Adipose tissue (tissue), 3 donors: ENCODE results near the gene CDKAL1. TPM values are rescaled to one million over a fixed set of nuclear protein-coding genes. Genes with fewer than 3 reads are reported as not detected.
"Not testable (repeated sequence)": the region's sequence is repeated elsewhere in the genome, so short reads cannot be mapped to it uniquely, and the experiment has no call there.

Experiments used
- H3K27ac ChIP-seq: one replicate; pipeline ENCODE4 v1.5.1; 2013; ENCODE audit warnings: low read depth, low read length
- WGBS, 3 donors: extraction: QIAGEN DNeasy Blood & Tissue Kit; methylation state at CpG; one replicate each; pipeline ENCODE4 v1.1.7; 2013; 5-methylcytosine and 5-hydroxymethylcytosine counted together
- polyA plus RNA-seq, 3 donors: library from polyadenylated mRNA; stranded (reverse); fragments of 200-250 nt; gene quantifications; one replicate each; pipeline ENCODE4 v1.2.3, GENCODE V29; 2013
- donor health status: healthy with polysubstance abuse.
- donor health status: Bipolar disorder and iron deficiency.
- donor health status: healthy.

CDKAL1 gene
- polyA plus RNA-seq, 3 donors = 2.9 to 6.0 (median 3.6) TPM

GRCh38 chr6:20620043-20620442, 85.8 kb downstream of the CDKAL1 start:
- WGBS, 3 donors = 86 to 90% (median 90%) methylated on average over 2 of the region's 2 CpGs
- no peak overlapping the region for H3K27ac ChIP-seq

DNA sequence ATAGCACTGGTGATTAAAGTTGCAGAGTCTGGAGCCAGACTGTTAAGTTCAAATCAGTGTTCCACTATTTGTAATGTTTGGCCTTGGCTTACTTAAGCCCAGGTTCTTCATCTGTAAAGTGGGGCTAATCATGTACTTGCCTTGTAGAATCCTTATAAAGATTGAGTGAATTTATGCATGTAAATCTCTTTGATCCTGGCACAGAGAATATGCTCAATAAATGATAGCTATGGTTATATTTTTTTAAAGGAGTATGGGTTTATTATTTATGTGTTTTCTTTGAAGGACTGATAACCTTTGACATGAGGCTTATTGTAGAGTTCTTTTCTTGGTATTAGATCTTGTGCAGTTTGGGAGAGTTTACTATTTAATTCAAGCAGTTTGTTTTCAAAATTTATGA, 89.5 kb downstream of the CDKAL1 start:
- H3K27ac ChIP-seq = no peak overlapping the region

DNA sequence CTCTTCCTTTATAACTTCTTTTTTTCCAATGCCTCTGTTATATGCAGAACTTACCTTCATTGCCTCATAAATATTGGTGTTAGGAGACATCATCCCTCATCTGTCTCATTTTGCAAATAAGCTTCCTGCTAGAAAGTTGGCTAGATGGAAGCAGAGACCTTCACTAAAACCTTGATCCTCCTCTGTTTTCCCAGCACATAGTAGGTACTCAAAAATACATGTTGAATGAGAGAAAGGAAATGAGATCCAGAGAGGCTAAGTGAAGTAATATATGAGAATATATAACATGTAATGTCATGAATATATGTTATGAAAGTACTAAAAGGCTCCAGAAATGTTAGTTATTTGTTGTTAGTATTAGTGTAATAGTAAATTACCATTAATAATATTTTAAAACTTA, 91.9 kb downstream of the CDKAL1 start:
- no peak overlapping the region for H3K27ac ChIP-seq

DNA sequence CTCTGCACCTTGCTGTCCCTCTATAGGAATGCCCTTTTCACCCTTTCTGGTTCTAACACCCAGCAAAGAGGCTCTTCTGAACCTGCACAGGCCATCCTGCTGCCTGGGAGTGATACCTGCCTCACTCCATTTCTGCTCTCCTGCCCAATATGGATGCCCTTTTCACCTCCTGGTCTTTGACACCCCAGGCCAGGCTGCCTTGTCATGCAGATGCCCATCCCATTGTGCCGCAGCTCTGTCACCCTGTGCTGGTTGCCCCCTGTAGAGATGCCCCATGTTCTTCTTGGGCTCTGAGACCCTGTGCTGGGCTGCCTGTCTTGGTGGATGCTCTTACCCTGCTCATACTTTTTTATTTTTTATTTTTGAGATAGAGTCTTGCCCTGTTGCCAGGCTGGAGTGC, 95.3 kb downstream of the CDKAL1 start:
- no peak overlapping the region for H3K27ac ChIP-seq
- 83 to 100% (median 100%) methylated on average over 1 of the region's 1 CpG for WGBS, 3 donors

- H3K27ac ChIP-seq = no peak overlapping the region
- WGBS, 3 donors = 58 to 94% (median 93%) methylated on average over 3 of the region's 3 CpGs
Observed at GRCh38 chr6:20630136-20630535, 95.9 kb downstream of the CDKAL1 start.

DNA sequence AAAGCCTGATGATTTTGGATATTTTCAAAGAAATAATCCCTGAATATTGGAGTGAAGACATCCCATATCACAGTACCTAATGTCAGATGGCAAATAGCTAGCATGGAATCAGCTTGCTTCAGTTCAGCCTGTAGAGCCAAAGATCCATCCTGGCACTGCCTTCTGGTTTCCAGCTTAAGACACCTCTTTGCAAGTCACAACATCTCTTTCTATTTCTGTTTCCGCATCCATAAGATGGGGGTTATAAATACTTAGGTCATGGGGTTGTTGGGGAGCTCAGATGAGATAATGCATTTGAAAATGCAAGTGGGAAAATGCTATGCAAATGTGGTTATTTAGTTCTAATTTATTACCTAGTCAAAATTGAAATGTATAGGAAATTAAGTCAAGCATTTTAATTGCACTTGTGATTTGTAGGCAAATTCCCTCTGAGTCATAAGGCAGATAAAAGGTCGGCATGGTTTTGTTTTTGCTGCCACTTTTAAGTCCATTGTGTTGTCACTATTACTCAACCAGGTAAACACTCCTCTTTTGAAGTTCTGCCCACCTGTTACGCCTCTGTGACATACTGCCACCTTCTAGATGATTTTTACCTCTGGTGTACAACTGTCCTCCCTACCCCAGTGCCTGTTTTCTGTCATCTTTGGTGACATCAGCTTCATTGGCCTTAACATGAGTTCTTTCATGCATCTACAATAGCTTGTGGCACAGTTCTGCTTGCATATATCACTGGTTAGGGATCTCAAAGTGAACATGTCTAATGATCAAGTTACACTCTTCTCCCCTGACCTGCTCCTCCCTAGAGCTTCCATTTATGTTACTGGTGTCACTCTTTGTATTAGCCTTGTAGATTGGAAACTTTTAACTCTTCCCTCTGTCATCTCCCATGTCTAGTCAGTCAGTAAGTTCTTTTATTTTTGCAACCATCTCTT, 96.6 kb downstream of the CDKAL1 start:
- 74 to 95% (median 92%) methylated on average over 3 of the region's 3 CpGs for WGBS, 3 donors

GRCh38 chr6:20631549-20631924, 97.3 kb downstream of the CDKAL1 start:
- H3K27ac ChIP-seq = no peak overlapping the region
- WGBS, 3 donors = 75 to 89% (median 85%) methylated on average over 2 of the region's 2 CpGs

More for the DNA sequence above, 96.6 kb downstream of the CDKAL1 start:
- no peak overlapping the region for H3K27ac ChIP-seq

DNA sequence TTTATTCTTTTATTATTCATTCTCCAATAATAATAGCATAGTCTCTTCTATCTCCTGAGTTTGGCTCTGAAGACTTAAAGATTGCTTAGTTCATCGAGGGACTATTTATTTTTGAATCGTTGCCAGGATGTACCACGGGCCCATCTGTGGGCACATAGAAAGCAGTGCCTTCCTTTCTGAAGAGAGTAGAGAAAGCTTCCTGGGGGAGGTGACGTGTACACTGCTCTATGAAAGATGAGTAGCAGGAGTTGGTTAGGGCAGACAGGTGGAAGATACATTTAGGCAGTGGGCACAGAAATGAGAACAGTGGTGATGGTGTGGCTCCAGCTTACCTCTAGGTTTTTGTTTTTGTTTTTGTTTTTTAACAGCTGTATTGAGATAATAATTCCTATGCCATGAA, 98.4 kb downstream of the CDKAL1 start:
- 76 to 86% (median 85%) methylated on average over 4 of the region's 4 CpGs for WGBS, 3 donors
- no peak overlapping the region for H3K27ac ChIP-seq

DNA sequence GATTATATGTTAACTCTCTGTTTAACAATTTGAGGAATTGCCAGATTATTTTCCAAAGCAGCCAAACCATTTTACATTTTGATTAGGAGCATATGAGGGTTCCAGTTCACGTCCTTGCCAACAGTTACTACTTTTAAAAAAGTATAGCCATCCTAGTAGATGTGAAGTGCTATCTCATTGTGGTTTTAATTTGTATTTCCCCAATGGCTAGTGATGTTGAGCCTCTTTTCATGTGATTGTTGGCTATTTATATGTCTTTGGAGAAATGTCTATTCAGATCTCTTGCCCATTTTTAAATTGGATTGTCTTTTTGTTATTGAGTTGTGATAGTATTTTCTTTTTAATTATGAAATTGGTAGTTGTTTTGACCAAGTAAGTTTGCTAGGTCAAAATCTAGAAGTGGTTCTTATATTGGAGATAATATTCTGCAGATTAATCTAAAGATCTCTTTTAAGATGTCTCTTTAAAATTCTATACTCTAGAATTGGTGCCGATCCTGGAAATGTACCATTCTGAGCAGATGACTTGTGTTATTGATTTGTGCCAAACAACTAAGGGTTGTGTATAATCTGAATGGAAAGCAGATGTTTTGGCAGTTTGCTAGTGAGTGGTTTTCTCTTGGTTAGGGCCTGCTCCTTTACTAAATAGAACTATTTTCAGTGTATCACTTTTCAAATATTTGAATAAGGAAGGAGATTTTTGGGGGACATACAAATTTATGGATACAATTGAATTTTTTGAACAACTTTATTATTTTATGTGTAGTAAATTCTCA, 99.5 kb downstream of the CDKAL1 start:
- H3K27ac ChIP-seq = no peak overlapping the region
- 43 to 89% (median 46%) methylated on average over 2 of the region's 2 CpGs for WGBS, 3 donors

DNA sequence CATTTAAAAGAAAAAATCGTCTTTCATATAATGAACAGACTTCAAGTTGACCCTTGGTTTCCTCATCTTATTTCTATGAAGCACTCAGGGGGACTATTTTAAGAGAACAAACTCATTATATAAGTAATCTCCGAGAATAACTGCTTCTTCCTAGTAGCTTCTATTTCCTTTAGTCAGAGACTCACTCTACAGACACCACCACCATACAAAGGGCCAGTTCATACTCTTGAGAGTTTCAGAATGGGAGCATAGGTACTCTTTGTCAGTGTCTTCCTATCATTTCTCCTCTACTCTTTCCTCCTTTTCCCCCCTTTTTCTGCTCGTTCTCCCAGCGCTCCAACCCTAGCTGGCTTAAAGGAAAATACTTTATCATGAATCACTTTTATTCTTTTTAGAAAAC, 104.9 kb downstream of the CDKAL1 start:
- no peak overlapping the region for H3K27ac ChIP-seq
- WGBS, 3 donors = 64 to 86% (median 78%) methylated on average over 4 of the region's 4 CpGs

DNA sequence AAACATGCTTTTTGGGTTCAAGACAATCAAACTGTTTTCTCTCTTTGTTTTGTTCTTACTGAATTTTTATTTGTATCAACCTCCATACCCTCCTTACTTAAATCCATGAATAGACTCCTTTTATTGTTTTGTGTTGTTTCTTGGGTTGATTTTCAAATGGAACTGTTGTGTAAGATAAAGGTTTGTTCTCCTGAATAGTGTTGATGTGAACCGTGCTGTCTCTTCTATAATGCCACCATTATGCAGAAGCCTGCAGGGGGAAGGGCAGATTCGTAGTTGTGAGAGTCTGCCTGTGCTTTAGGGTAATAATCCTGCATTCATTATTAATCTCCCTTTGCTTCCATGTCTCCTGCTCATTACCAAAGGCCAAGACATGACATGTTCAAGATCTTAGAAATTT, 105.9 kb downstream of the CDKAL1 start:
- no peak overlapping the region for H3K27ac ChIP-seq
- 93 to 94% (median 94%) methylated on average over 2 of the region's 2 CpGs for WGBS, 3 donors

GRCh38 chr6:20642441-20642840, 108.2 kb downstream of the CDKAL1 start:
- 79 to 93% (median 92%) methylated on average over 4 of the region's 4 CpGs for WGBS, 3 donors
- no peak overlapping the region for H3K27ac ChIP-seq

GRCh38 chr6:20644667-20645370, 110.6 kb downstream of the CDKAL1 start:
- WGBS, 3 donors = 76 to 97% (median 93%) methylated on average over 5 of the region's 5 CpGs
- H3K27ac ChIP-seq = no peak overlapping the region

DNA sequence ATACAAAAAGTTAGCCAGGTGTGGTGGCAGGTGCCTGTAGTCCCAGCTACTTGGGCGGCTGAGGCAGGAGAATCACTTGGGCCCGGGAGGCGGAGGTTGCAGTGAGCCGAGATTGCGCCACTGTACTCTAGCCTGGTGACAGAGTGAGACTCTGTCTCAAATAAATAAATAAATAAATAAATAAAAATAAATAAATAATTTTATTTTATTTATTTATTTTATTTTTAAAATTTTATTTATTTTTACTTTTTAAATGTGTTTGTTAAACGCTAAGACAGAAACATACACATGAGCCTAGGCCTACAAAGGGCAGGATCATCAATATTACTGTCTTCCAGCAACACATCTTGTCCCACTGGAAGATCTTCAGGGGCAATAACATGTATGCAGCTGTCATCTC, 111.3 kb downstream of the CDKAL1 start:
- 82 to 83% (median 82%) methylated on average over 6 of the region's 6 CpGs for WGBS, 3 donors
- not testable (repeated sequence) for H3K27ac ChIP-seq

DNA sequence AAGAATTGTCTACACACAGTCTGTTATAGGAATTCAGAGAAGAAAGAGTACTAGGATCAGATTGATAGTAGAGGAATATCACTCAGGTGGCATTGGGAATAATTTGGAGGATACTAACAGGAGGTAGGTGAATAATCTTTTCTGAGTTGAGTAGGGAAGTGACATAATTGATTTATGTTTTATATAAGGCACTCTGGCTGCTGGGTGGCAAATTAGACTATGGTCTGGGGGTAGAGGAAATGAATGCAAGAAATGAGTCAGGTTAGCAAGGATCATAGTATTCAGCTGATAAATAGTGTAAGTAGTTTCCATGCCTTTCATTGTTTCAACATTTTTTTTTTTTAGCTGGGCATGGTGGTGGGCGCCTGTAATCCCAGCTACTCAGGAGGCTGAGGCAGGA, 113.3 kb downstream of the CDKAL1 start:
- no peak overlapping the region for H3K27ac ChIP-seq
- 94 to 100% (median 100%) methylated on average over 1 of the region's 1 CpG for WGBS, 3 donors

DNA sequence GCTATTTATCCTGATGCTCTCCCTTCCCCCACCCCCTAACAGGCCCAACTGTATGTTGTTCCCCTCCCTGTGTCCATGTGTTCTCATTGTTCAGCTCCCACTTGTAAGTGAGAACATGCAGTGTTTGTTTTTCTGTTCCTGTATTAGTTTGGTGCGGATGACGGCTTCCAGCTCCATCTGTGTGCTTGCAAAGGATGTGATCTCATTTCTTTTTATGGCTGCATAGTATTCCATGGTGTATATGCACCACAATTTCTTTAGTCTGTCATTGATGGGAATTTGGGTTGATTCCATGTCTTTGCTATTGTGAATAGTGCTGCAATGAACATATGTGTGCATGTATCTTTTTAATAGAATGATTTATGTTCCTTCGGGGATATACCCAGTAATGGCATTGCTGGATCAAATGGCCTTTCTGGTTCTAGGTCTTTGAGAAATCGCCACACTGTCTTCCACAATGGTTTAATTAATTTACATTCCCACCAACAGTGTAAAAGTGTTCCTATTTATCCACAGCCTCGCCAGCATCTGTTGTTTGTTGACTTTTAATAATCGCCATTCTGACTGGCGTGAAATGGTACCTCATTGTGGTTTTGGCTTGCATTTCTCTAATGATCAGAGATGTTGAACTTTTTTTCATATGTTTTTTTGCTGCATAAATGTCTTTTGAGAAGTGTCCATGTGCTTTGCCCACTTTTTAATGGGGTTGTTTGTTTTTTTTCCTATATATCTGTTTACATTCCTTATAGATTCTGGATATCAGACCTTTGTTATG, 115.6 kb downstream of the CDKAL1 start:
- not testable (repeated sequence) for H3K27ac ChIP-seq
- WGBS, 3 donors = 83 to 98% (median 97%) methylated on average over 7 of the region's 7 CpGs

DNA sequence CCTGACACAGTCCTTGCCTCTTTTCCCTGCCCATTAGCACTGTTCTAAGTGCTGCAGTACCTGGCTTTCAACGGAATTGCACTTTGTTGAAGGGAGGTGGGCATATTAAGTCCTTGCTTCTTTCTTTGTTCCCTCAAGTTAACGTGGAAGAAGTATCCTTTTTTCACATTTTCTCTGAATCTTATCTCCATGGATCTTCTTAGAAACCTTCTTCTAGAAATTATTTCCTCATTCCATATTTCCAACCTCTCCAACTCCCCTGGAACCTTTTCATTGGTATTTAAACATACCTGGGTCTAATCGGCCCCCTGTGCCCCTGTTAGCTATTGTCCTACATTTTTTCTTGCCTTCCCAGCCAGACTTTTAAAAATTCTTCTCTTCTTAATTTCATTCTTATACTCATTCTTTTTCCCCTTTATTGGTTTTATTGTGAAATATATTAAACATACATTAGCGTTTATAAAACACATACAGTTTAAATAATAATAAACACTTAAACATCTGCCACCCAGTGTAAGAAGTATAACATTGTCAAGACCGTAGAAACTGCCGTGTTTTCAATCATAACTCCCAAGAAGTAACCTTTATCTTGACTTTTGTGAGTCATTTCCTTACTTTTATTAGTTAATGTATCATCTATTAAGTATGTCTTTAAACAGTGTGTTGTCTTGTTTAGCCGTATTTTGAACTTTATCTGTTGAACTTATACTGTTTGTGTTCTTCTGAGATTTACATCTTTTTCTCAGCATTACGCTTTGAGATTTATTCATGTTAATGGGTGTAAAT, 118.2 kb downstream of the CDKAL1 start:
- no peak overlapping the region for H3K27ac ChIP-seq
- WGBS, 3 donors = 66 to 80% (median 70%) methylated on average over 8 of the region's 8 CpGs

GRCh38 chr6:20653085-20653479, 118.8 kb downstream of the CDKAL1 start:
- no peak overlapping the region for H3K27ac ChIP-seq
- 93 to 95% (median 94%) methylated on average over 4 of the region's 4 CpGs for WGBS, 3 donors
